Neutrophil (primary cell): ENCODE results near the gene IQCB1.

Experiments used
- H3K27ac ChIP-seq: fragments of 200-600 bp; sonication (generic); 2 replicates; pipeline ENCODE4 v1.5.1; 2016; ENCODE audit warnings: mild to moderate bottlenecking, moderate library complexity
- H3K27me3 ChIP-seq: fragments of 200-600 bp; sonication (generic); 2 replicates; pipeline ENCODE4 v1.6.0; 2016; ENCODE audit warnings: mild to moderate bottlenecking
- H3K36me3 ChIP-seq: fragments of 200-600 bp; sonication (generic); 2 replicates; pipeline ENCODE4 v1.5.1; 2017
- H3K4me1 ChIP-seq, 2 experiments: fragments of 200-600 bp in 1 of 2; sonication (generic) in 1 of 2; 1 replicate in 1 of 2; 2 replicates in 1 of 2; pipeline versions ENCODE4 v1.5.1 to v1.6.1; 2013 to 2016; ENCODE audit warnings: low read depth in 1 of 2, low read length in 1 of 2, mild to moderate bottlenecking in 1 of 2, moderate library complexity in 1 of 2; ENCODE audit not compliant: control insufficient read depth in 1 of 2, insufficient read depth in 1 of 2
- H3K4me3 ChIP-seq, 2 experiments: fragments of 200-600 bp in 1 of 2; sonication (generic) in 1 of 2; 1 replicate in 1 of 2; 2 replicates in 1 of 2; pipeline ENCODE4 v1.5.1; 2013 to 2016; ENCODE audit warnings: low read depth in 1 of 2, low read length in 1 of 2, mild to moderate bottlenecking in 1 of 2, moderate library complexity in 1 of 2
- H3K9me3 ChIP-seq: fragments of 200-600 bp; sonication (generic); 2 replicates; pipeline ENCODE4 v1.5.1; 2016
- TF ChIP-seq, protein P1 (sequence below): fragments of 200-600 bp; sonication (generic); IDR thresholded peaks from 2 replicates; pipeline ENCODE4 v1.5.1; 2016; ENCODE audit warnings: antibody characterized with exemption

Gene IQCB1

DNA sequence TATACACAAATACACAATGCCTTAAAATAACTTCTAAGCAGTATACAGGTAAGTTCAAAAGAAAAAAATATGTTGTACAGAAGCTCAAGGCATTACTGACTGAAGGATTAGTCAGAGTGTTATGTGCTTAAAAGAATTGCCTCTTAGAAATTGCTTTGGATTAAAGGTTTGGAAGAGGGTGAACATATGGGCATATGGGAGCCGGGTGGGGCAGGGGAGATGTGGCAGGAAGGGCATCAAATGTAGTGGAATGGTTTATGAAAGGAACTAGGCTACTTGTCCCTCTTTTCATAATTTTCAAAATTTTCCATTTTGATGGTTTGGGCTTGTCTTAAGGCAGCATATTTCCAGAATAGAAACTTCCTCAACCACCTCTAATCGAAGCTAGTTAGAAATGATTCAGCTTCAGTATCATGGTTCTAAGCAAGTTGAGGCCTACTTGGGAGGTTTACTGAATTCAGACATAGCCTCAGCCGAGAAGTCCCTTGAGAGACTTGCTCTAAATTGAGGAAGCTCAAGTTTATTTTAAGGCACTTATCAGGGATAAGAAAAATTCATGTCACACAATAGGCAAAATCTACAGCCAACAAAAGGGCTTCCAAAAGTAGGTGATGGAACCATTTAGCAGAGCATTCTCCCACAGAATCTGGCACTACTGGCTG, 75.2 kb downstream of the IQCB1 start:
- Histone ChIP-seq H3K9me3 (no peaks in the 10 kb centered on the region), H3K27ac (no peak overlapping the region), H3K4me3 (no peak overlapping the region), H3K27me3 (no peaks in the 10 kb centered on the region), H3K36me3 (no peaks in the 10 kb centered on the region), H3K4me1 (no peaks in the 10 kb centered on the region)
- TF ChIP-seq, protein P1, sequence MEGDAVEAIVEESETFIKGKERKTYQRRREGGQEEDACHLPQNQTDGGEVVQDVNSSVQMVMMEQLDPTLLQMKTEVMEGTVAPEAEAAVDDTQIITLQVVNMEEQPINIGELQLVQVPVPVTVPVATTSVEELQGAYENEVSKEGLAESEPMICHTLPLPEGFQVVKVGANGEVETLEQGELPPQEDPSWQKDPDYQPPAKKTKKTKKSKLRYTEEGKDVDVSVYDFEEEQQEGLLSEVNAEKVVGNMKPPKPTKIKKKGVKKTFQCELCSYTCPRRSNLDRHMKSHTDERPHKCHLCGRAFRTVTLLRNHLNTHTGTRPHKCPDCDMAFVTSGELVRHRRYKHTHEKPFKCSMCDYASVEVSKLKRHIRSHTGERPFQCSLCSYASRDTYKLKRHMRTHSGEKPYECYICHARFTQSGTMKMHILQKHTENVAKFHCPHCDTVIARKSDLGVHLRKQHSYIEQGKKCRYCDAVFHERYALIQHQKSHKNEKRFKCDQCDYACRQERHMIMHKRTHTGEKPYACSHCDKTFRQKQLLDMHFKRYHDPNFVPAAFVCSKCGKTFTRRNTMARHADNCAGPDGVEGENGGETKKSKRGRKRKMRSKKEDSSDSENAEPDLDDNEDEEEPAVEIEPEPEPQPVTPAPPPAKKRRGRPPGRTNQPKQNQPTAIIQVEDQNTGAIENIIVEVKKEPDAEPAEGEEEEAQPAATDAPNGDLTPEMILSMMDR, result no peak

DNA sequence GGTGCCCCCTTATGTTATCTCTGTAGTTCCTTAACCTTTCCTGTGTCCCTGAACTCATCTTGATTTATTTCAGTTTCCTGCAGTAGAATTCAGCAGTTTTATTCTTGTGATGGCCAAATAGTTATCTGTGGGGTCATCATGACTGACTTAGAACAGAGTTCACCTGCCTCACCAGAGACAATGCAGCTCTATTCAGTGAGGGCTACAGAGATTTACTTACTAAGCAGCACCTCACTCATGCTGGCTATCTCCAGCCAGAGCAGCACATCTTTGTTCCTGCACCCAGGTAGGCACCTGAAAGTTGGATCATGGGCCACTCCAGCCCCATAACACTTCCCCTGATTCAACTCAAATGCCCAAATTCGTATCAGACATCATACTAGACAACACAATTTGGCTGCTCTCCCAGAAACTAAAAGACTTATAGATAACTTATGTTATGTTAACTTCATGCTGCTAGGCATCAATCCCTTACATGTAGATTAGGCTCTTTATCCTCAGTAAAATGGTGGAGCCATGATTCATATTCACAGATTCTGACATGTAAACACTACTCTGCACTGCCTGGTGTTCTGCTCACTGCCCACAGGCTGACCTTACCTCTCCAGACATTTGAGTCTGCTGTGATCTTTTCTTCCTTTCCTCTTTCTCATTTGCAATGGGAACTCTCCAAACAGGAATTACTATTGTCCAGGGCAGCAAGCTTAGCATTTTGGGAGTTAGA, 76.0 kb downstream of the IQCB1 start:
- no peaks in the 10 kb centered on the region for H3K36me3 ChIP-seq
- no peaks in the 10 kb centered on the region for H3K4me1 ChIP-seq
- TF ChIP-seq, protein P1, result no peak
- no peak overlapping the region for H3K27ac ChIP-seq
- H3K4me3 ChIP-seq, result no peak overlapping the region
- H3K27me3 ChIP-seq, result peaks cover under 1% of the 10 kb centered on the region
- H3K9me3 ChIP-seq, result no peaks in the 10 kb centered on the region

DNA sequence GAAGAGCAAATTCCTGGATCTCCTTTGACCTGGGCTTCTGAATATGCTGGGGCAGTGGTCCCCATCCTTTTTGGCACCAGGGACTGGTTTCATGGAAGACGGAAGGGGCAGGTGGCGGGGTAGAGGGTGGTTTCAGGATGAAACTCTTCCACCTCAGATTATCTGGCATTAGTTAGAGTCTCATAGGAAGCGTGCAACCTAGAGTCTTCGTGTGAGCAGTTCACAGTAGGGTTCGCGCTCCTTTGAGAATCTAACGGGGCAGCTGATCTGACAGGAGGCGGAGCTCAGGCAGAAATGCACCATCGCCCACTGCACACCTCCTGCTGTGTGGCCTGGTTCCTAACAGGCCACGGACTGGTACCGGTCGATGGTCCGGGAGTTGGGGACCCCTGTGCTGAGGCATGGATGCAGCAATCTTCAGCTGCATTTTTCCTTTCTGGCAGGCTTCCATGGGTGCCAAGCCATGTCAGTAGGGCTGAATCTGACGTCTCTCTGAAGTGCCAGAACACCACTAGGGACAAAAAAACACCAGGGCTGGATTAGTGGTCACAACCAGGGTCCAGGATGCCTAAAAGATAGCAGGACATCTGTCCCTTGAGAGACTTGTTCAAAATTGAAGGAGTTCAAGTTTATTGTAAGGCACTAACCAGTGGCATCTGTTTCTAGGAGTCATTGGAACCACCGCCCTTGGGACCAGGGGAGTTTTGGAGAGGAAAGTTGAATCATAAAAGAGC, 76.9 kb downstream of the IQCB1 start:
- no peaks in the 10 kb centered on the region for H3K9me3 ChIP-seq
- TF ChIP-seq, protein P1, result no peak
- no peaks in the 10 kb centered on the region for H3K36me3 ChIP-seq
- no peak overlapping the region for H3K4me3 ChIP-seq
- H3K27ac ChIP-seq, result no peak overlapping the region
- peaks cover 9% of the 10 kb centered on the region for H3K27me3 ChIP-seq
- no peaks in the 10 kb centered on the region for H3K4me1 ChIP-seq

DNA sequence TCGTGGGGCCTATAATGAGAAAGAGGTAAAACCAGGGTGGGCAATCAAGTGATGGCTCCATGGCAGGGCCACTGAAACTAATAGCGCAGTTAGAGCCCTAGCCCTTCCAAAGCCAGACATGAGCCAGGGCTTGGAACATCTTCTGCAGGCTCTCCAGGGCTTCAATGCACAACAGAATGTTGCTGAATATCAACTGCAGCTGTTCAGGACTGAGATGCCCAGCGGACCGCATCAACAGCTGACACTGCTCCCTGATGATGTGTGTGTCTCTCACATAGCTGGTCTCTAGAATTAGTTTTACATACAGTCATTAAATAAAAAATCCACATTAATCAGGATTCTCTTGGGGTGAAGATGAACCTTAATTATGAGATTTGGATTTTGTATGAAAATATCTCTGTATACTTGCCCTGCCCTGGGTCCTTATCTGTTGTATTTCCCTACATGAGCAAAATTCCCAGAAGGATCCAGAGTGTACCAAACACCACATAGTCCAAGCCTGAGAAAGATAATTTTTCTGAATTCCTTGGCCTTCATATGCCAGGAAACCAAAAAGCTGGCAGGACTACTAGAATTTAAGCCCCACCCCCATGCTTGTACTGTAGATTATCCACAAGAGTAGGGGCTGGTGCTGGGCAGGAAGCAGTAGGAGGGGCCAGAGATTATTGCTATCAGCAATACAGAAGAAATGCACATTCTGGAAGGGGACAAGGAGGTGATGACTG, 77.6 kb downstream of the IQCB1 start:
- no peak overlapping the region for H3K27ac ChIP-seq
- no peaks in the 10 kb centered on the region for H3K4me1 ChIP-seq
- TF ChIP-seq, protein P1, result no peak
- H3K36me3 ChIP-seq, result no peaks in the 10 kb centered on the region
- no peaks in the 10 kb centered on the region for H3K9me3 ChIP-seq
- H3K27me3 ChIP-seq, result peaks cover 15% of the 10 kb centered on the region
- no peak overlapping the region for H3K4me3 ChIP-seq

DNA sequence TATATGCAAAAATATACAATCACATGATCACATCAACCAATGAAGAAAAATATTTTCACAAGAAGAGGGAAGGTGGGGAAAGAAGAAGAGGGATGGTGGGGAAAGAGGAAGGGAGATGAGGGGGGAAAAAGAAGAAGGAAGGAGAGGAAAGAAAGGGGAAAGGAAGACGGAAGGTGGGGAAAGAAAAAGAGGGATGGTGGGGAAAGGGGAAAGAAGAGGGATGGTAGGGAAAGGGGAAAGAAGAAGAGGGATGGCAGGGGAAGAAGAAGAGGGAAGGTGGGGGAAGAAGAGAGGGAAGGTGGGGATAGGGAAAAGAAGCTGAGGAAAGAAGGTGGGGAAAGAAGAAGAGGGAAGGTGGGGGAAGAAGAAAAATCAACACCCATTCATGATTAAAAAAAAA, 82.1 kb downstream of the IQCB1 start:
- Histone ChIP-seq H3K4me1 (peaks cover 23% of the 10 kb centered on the region in 2 experiments), H3K9me3 (no peaks in the 10 kb centered on the region), H3K4me3 (no peak overlapping the region), H3K27me3 (peaks cover 28% of the 10 kb centered on the region), H3K36me3 (no peaks in the 10 kb centered on the region), H3K27ac (no peak overlapping the region)
- TF ChIP-seq, protein P1, result no peak
